ENCODE data around the gene DISC1. TPM values are rescaled to one million over a fixed set of nuclear protein-coding genes. Genes with fewer than 3 reads are reported as not detected.
"Not testable (repeated sequence)": the region's sequence is repeated elsewhere in the genome, so short reads cannot be mapped to it uniquely, and the experiment has no call there.

Gene DISC1
- total RNA-seq, 1 donor: 21.0 TPM

- DNase-seq (ENCODE audit: low read depth in 2 of 3, low spot score in 2 of 3): no peak
Measured at GRCh38 chr1:231666937-231667608, 40.5 kb downstream of the DISC1 start.

GRCh38 chr1:231667896-231668506 is 41.4 kb downstream of the DISC1 start:
- DNase-seq (ENCODE audit: low read depth in 2 of 3, low spot score in 2 of 3): no peak

GRCh38 chr1:231668826-231669225 is 42.2 kb downstream of the DISC1 start:
- DNase-seq (ENCODE audit: low read depth in 2 of 3, low spot score in 2 of 3): no peak

GRCh38 chr1:231669864-231670621 is 43.5 kb downstream of the DISC1 start:
- DNase-seq (ENCODE audit: low read depth in 2 of 3, low spot score in 2 of 3): not testable (repeated sequence)

- no peak for DNase-seq (ENCODE audit: low read depth in 2 of 3, low spot score in 2 of 3)
Measured at GRCh38 chr1:231670755-231671154, 44.2 kb downstream of the DISC1 start.

GRCh38 chr1:231674575-231674974 is 48.0 kb downstream of the DISC1 start:
- DNase-seq (ENCODE audit: low read depth in 2 of 3, low spot score in 2 of 3): no peak

GRCh38 chr1:231676487-231676886 is 49.9 kb downstream of the DISC1 start:
- DNase-seq (ENCODE audit: low read depth in 2 of 3, low spot score in 2 of 3): no peak

GRCh38 chr1:231677442-231677841 is 50.9 kb downstream of the DISC1 start:
- DNase-seq (ENCODE audit: low read depth in 2 of 3, low spot score in 2 of 3): no peak

- DNase-seq (ENCODE audit: low read depth in 2 of 3, low spot score in 2 of 3): no peak
Measured at GRCh38 chr1:231678011-231678432, 51.4 kb downstream of the DISC1 start.

GRCh38 chr1:231679109-231679508 is 52.5 kb downstream of the DISC1 start:
- DNase-seq (ENCODE audit: low read depth in 2 of 3, low spot score in 2 of 3): no peak

GRCh38 chr1:231681006-231681405 is 54.4 kb downstream of the DISC1 start:
- no peak for DNase-seq (ENCODE audit: low read depth in 2 of 3, low spot score in 2 of 3)

GRCh38 chr1:231682779-231683178 is 56.2 kb downstream of the DISC1 start:
- DNase-seq (ENCODE audit: low read depth in 2 of 3, low spot score in 2 of 3): no peak

- no peak for DNase-seq (ENCODE audit: low read depth in 2 of 3, low spot score in 2 of 3)
Measured at GRCh38 chr1:231683439-231684165, 57.0 kb downstream of the DISC1 start.

- no peak for DNase-seq (ENCODE audit: low read depth in 2 of 3, low spot score in 2 of 3)
Measured at GRCh38 chr1:231684356-231685244, 58.0 kb downstream of the DISC1 start.

GRCh38 chr1:231686384-231686783 is 59.8 kb downstream of the DISC1 start:
- DNase-seq (ENCODE audit: low read depth in 2 of 3, low spot score in 2 of 3): no peak

- no peak for DNase-seq (ENCODE audit: low read depth in 2 of 3, low spot score in 2 of 3)
Measured at GRCh38 chr1:231688989-231689388, 62.4 kb downstream of the DISC1 start.

- DNase-seq (ENCODE audit: low read depth in 2 of 3, low spot score in 2 of 3): no peak
Measured at GRCh38 chr1:231690059-231690458, 63.5 kb downstream of the DISC1 start.

GRCh38 chr1:231691618-231692259 is 65.1 kb downstream of the DISC1 start:
- no peak for DNase-seq (ENCODE audit: low read depth in 2 of 3, low spot score in 2 of 3)

- DNase-seq (ENCODE audit: low read depth in 2 of 3, low spot score in 2 of 3): no peak
Measured at GRCh38 chr1:231693361-231694074, 66.9 kb downstream of the DISC1 start.
